HT-29 (cell line): ENCODE results near the gene YTHDC2. TPM values are rescaled to one million over a fixed set of nuclear protein-coding genes. Genes with fewer than 3 reads are reported as not detected.
A peak's percentile ranks its signal among the peaks of the same experiment; 100 is the strongest.
"Not testable (repeated sequence)": the region's sequence is repeated elsewhere in the genome, so short reads cannot be mapped to it uniquely, and the experiment has no call there.

Experiments used
- DNase-seq: peaks from one replicate; pipeline ENCODE4 v3.0.0-alpha.2; 2015; ENCODE audit warnings: low spot score
- small RNA-seq: library from RNA; depleted of rRNA; stranded (forward); fragments of <200 nt; gene quantifications from one replicate; pipeline ENCODE3, GENCODE V24; 2014
- total RNA-seq: library from RNA; depleted of rRNA; stranded (reverse); fragments of >200 nt; shearing (Covaris generic); gene quantifications from 2 replicates; pipeline ENCODE4 v1.2.3, GENCODE V29; 2014; rRNA removed

YTHDC2 gene
- total RNA-seq, 1 experiment from 2014 or later, result 10.2 TPM

GRCh38 chr5:113601423-113601822 is 87.9 kb downstream of the YTHDC2 start:
- no peak for DNase-seq

- DNase-seq, result not testable (repeated sequence)
Measured at GRCh38 chr5:113603246-113603645, 89.8 kb downstream of the YTHDC2 start.

- peak; percentile 68 for DNase-seq
Measured at GRCh38 chr5:113606298-113607134, 93.0 kb downstream of the YTHDC2 start.

GRCh38 chr5:113607361-113607760 is 93.9 kb downstream of the YTHDC2 start:
- DNase-seq, result no peak

- no peak for DNase-seq
Measured at GRCh38 chr5:113608113-113608596, 94.7 kb downstream of the YTHDC2 start.

GRCh38 chr5:113612060-113612496 is 98.6 kb downstream of the YTHDC2 start:
- DNase-seq, result peak; percentile 38

GRCh38 chr5:113614191-113614590 is 100.7 kb downstream of the YTHDC2 start:
- no peak for DNase-seq

GRCh38 chr5:113615708-113616107 is 102.2 kb downstream of the YTHDC2 start:
- DNase-seq, result no peak

GRCh38 chr5:113617191-113617796 is 103.8 kb downstream of the YTHDC2 start:
- no peak for DNase-seq

GRCh38 chr5:113632996-113633395 is 119.5 kb downstream of the YTHDC2 start:
- DNase-seq, result no peak

- no peak for DNase-seq
Measured at GRCh38 chr5:113634957-113635356, 121.5 kb downstream of the YTHDC2 start.

- DNase-seq, result no peak
Measured at GRCh38 chr5:113641715-113642114, 128.2 kb downstream of the YTHDC2 start.

Small RNAs within 50 kb of the gene (small RNA-seq; reads per million reads assigned to genes)
- not detected for gene RNU4ATAC13P

Other genes with a start within 250 kb of the YTHDC2 start
- gene TSSK1B, start 78.7 kb upstream of the YTHDC2 start, total RNA-seq, result not detected in 2 replicates
- not detected in 2 replicates for gene MCC, start 25.2 kb upstream of the YTHDC2 start, total RNA-seq